DMS79 treated with DMSO at 0.1 percent for 48 hours (cell line): ENCODE data around the gene SEMA3G.

Source experiments
- DNase-seq: peaks from one replicate; lab custom pipeline; 2025; lab: John Stamatoyannopoulos, UW

SEMA3G gene

DNA sequence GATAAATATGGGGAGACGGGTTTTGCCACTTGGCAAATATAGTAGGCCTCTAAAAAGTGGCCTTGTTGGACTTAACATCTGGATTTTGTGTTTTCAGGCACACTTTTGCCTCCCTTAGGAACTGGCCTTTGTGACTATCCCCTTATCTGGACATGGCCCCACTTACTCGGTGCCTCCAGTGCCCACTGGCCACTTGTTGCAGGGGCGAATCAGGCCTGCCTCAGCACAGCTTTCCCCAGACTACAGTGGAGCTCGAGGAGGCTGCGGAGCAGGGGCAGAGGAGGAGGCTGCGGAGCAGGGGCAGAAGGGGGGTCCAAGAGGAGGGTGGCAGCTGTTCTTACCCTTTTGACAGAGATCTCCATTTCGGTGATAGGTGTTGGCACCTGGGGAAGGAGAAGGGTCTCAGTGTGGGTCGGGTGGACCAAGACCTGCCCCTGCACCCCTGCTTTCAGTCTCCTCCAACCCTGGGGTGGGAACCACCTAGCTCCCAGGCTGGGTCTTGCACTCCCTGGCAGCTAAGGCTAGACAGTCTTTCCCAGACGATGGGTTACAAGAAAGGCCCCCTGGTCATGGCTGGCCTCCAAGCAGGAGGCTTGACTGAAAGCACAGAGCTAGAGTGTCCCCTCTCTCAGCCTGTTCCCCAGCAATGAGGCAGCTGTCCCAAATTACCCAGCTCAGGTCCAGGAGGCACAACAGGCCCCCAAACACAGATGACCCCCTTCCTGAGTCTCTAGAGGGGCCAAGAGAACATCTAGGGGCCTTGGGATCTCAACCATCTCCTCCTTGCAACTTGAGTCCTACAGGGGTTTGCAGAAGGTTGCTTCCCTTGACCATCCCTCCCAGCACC is 6.1 kb downstream of the SEMA3G start:
- DNase-seq, result no peak

- DNase-seq, result no peak
These were observed 6.9 kb downstream of the SEMA3G start for GRCh38 chr3:52438104-52438376.

DNA sequence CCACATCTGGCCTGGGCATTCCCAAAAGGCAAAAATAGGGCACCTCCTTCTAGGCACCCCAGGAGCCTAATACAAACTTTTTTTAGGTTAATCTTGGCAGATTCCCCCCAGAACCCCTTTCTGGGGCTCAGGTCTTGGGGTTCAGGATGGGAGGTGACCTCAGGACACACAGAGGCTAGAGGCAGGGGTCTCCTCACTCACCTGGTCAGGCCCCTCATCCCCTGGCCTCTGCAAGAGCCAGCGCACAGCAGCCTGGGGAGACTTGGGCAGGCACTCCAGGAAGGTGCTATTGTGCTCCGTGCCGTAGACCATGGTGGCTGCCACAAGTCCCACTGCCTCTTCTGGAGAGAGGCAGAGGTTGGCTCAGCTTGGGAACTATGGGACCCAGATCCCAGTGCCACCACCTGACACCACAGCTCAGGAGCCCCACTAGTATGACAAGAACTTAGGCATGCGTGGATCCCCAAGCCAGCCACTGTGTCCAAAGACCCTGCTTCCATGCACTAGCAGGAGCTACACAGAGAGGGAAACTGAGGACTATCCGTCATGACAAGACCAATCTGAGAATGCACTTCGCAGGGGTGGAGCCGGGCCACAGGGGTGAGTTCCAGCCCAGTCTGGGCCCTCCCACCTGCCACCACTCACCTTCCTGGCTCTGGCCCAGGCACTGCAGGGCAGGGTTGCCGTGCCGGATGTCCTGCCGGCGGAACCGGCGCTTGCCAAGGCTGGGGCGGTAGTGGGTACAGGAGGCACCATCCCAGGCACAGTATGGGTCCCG is 7.4 kb downstream of the SEMA3G start:
- DNase-seq, result no peak

GRCh38 chr3:52436500-52437149 is 8.3 kb downstream of the SEMA3G start:
- DNase-seq, result no peak

DNA sequence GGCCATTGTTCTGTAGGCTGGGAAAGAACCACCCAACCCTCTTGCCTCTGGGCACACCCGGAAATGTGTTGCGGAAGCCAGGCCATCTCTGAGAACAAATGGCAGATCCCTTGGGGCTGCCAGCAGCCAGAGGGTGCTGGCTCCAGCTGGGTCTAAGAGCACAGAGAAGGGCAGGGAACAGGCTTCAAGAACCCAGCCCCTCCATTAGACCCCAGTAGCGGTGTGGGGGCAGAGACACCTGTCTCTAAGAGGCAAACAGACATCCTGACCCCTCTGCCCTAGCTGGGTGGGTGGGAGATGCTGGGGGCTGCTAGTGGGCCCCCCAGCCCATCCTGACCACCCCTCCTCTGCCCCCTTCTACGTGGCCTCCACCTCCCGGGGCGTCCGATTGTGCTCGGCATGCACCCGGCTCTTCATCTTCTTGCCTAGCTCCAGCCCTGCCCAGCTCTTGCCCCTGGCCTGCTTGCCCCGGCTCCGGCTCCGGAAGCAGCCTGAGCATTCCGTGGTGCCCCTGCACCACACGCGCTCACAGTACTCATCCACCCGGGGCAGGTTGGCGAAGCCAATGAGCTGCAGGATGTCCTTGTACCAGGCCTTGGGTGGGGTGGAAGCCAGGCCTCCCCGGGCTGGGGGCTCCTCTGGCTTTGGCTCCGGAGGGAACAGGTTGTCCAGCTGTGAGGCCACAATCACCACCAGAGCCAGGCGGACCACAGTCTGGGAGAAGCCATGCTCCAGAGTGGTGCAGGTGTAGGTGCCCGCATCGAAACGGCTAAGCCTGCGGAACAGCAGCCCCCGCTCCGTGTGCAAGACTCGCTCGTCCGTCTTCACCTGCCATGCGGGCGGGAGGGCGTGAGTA is 9.4 kb downstream of the SEMA3G start:
- no peak for DNase-seq

GRCh38 chr3:52434491-52435115 is 10.3 kb downstream of the SEMA3G start:
- DNase-seq, result no peak

GRCh38 chr3:52433996-52434479 is 10.9 kb downstream of the SEMA3G start:
- DNase-seq, result no peak

DNA sequence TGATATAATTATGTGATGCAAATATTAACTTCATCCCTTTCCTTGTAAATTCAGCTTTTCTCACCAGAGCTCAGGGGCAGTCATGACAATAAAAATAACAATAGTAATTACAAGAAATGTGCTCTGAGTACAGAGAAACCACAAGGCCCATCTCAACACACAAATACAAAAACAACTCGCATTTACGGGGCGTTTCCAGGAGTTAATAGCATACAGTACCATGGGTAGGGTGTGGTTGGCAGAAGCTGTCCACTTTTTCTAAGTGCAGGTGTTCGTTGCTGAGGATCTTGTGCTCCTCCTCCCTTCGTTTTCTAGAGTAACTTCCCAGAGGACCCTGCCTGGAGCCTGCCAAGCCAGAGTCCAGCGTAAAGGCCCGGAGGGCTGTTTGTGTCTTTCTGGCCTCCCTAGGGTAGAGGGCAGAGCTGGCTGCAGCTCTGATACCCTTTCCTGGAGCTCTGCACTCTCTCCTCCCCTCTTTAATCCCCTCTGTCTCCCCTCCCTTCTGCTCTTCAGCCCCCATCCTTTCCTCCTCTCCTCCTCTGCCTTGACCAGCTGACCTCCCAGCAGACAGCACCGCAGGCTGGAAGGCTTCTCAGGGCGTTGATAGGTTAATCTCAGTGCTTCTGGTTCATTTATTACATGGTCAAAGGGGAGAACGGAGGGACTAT is 11.4 kb downstream of the SEMA3G start:
- no peak for DNase-seq

GRCh38 chr3:52432691-52433141 is 12.2 kb downstream of the SEMA3G start:
- DNase-seq, result no peak

DNA sequence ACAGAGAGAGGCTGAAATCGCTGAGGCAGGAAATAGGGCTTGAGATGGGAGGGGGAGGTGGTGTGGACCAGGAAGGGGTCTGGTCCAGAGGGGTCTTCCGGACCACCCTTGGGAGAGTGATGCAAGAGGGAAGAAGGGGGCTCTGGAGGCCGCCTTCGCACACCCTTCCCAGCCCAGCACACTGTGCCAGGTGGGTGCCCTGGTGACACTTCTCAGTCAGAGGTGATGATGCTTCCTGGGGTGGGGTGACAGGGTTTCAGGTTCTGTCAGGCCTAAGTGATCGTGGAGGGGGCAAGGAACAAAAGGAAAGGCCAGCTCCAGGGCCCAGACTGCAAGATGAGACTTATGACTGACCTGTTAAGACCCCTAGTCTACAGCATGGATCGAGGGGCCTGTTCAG is 12.7 kb downstream of the SEMA3G start:
- no peak for DNase-seq

DNA sequence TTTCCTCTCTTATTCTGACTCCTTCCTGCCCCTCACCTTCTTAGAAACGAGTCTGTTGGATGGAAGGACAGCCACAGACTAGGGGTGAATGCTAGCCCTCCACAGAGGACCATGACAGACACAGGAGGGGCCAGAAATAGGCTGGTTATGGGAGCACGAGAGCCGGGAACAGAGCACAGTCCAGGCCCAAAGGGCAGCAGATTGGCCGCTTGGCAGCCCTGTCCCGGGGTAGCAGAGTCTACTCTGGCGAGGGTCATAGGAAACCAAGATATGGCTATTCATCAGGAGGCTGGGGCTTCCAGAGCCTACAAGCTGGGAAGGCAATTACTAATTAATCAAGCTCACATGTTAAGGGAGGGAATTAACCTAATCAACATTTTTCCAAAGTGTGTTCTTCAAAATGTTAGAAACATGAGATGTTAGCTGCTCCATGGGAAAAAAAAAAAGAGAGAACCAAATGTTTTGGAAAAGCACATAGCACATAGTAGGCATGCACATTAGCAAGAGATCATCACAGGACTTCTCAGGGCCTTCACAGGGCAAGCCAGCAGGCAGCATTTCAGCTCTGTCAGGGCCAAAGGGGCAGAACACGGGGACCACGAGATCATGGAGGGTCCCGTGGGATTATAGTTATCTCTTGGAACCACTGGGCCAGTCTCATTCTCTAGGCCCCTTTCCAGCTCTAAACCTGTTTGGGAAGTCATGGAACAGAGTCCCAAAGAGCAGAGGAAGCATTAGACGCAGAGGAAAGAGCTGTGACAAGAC is 13.3 kb downstream of the SEMA3G start:
- DNase-seq, result no peak

GRCh38 chr3:52430416-52430810 is 14.5 kb downstream of the SEMA3G start:
- DNase-seq, result no peak

DNA sequence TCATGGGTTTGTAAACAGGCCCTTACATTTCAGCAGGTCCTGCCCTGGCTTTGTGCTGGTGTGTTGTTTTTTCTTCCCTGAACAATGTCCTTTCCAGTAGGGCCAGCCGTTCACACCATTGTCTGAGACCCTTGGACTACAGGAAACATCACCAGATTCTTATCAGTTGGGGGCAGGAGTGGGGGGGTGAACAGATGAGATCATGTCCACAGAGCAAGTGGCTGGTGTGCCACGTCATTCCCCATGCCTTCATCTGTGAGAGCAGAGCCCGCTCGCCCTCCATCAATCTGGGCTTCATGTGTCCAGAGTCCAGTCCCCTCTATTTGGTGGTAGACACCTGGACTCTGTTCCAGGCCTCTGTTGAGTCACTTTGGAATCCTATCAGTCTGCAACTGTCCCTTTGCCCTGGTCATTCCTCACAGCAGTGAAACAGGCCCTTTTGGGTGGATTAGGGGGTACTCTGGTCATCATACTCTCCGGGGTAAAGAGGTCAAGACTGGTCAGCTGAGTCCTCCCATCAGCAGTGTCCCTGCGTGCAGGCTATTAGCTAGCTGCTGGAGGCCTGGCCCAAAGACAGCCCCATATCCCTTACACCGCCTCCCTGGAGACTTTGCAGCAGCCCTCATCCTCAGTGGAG is 15.0 kb downstream of the SEMA3G start:
- DNase-seq, result no peak

GRCh38 chr3:52429031-52429430 is 15.9 kb downstream of the SEMA3G start:
- DNase-seq, result no peak

GRCh38 chr3:52428151-52429005 is 16.5 kb downstream of the SEMA3G start:
- peak; percentile 30 for DNase-seq

DNA sequence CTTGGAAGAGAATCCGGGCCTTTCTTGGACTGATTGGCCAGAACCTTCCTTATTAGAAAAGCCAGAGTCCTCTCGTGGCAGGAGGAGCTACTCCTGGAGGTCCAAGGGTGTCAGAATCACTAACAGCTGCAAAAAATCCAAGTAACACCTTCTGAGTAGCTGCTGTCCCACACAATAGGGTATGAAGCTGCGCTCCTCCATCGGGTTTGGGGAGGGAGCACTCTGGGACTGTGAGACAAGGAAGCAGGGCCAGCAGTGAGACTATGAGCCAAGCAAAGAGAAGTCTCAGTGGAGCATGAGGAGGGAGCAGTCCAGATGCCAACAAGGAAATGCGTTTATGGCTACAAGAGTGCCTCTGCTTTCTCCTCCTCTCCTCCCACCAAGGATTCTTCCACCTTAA is 21.7 kb downstream of the SEMA3G start:
- no peak for DNase-seq

- DNase-seq, result no peak
These were observed 22.2 kb downstream of the SEMA3G start for GRCh38 chr3:52422669-52423068.

GRCh38 chr3:52420388-52420787 is 24.5 kb downstream of the SEMA3G start:
- DNase-seq, result no peak

DNA sequence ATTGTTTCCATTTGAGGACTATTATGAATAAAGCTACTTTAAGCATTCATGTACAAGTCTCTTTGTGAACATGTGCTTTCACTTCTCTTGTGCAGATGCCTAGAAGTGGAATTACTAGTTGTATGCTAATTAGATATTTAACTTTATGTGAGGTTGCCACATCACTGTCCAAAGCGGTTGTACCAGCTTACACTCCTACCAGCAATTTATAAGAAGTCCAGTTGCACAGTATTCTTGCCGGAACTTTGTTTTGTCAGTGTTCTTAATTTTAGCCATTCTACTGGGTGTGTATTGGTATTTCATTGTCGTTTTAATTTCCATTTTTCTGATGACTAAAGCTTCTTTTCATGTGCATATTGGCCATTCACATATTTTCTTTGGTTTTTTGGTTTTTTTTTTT is 29.1 kb downstream of the SEMA3G start:
- no peak for DNase-seq
